SK-N-SH treated with all-trans-retinoic acid at 6 μM for 48 hours (cell line): ENCODE data around the gene STK11.

ENCODE experiments used
- BACH2 ChIP-seq: fragments of 250-450 bp; sonication (Bioruptor Pico); IDR thresholded peaks from 2 replicates; pipeline ENCODE4 v1.9.0; 2021; ENCODE audit warnings: mild to moderate bottlenecking, borderline replicate concordance
- CSRNP3 ChIP-seq: fragments of 250-450 bp; sonication (Bioruptor Pico); IDR thresholded peaks from 2 replicates; pipeline ENCODE4 v1.5.1; 2021; ENCODE audit warnings: mild to moderate bottlenecking, moderate library complexity
- ISL1 ChIP-seq: fragments of 250-450 bp; sonication (Bioruptor Pico); IDR thresholded peaks from 2 replicates; pipeline ENCODE4 v2.1.2; 2022; ENCODE audit warnings: mild to moderate bottlenecking, moderate library complexity
- PPARA ChIP-seq: fragments of 250-450 bp; sonication (Bioruptor Pico); IDR thresholded peaks from 2 replicates; pipeline ENCODE4 v1.5.0; 2020; ENCODE audit warnings: mild to moderate bottlenecking, borderline replicate concordance
- ZFP3 ChIP-seq: fragments of 250-450 bp; sonication (Bioruptor Pico); IDR thresholded peaks from 2 replicates; pipeline ENCODE4 v1.5.0; 2020; ENCODE audit warnings: mild to moderate bottlenecking, moderate library complexity
- ZNF565 ChIP-seq: fragments of 450-650 bp; formaldehyde crosslinking; conservative IDR thresholded peaks from 2 replicates; pipeline ENCODE4 v1.5.0; 2020; ENCODE audit warnings: low read depth, mild to moderate bottlenecking, moderate library complexity
- ZNF70 ChIP-seq: fragments of 450-650 bp; formaldehyde crosslinking; IDR thresholded peaks from 2 replicates; pipeline ENCODE4 v1.5.0; 2020; ENCODE audit warnings: mild to moderate bottlenecking, moderate library complexity

GRCh38 chr19:1224847-1225246, 19.3 kb downstream of the STK11 start:
- no peak for TF ChIP-seq ZNF70 (CRISPR knock-in tag)
- TF ChIP-seq ZNF565 (CRISPR knock-in tag) = no peak
- TF ChIP-seq CSRNP3 (CRISPR knock-in tag) = no peak
- no peak for TF ChIP-seq ISL1
- TF ChIP-seq BACH2 (CRISPR knock-in tag) = no peak
- no peak for TF ChIP-seq ZFP3 (CRISPR knock-in tag)
- no peak for TF ChIP-seq PPARA
